A172 (cell line): ENCODE data around the gene CARD11. TPM values are rescaled to one million over a fixed set of nuclear protein-coding genes. Genes with fewer than 3 reads are reported as not detected.
"Not testable (repeated sequence)": the region's sequence is repeated elsewhere in the genome, so short reads cannot be mapped to it uniquely, and the experiment has no call there.

Experiments used
- DNase-seq: peaks from one replicate; pipeline ENCODE4 v3.0.0-alpha.2; 2015; ENCODE audit warnings: low spot score
- total RNA-seq: library from RNA; depleted of rRNA; stranded (reverse); fragments of >200 nt; shearing (Covaris generic); gene quantifications from 2 replicates; pipeline ENCODE4 v1.2.3, GENCODE V29; 2014

Gene CARD11
- total RNA-seq, 1 experiment from 2014 or later = 23.0 TPM

GRCh38 chr7:2926120-2926895 is 117.4 kb downstream of the CARD11 start:
- no peak for DNase-seq

- DNase-seq = no peak
These were observed 118.5 kb downstream of the CARD11 start for GRCh38 chr7:2924866-2925840.

GRCh38 chr7:2923886-2924574 is 119.6 kb downstream of the CARD11 start:
- no peak for DNase-seq

GRCh38 chr7:2923291-2923781 is 120.3 kb downstream of the CARD11 start:
- no peak for DNase-seq

GRCh38 chr7:2922866-2923265 is 120.8 kb downstream of the CARD11 start:
- no peak for DNase-seq

GRCh38 chr7:2922348-2922691 is 121.3 kb downstream of the CARD11 start:
- DNase-seq = no peak

GRCh38 chr7:2921653-2922347 is 121.9 kb downstream of the CARD11 start:
- no peak for DNase-seq

- peak; percentile 48 for DNase-seq
These were observed 122.6 kb downstream of the CARD11 start for GRCh38 chr7:2920956-2921652.

GRCh38 chr7:2920480-2920879 is 123.2 kb downstream of the CARD11 start:
- DNase-seq = not testable (repeated sequence)

- DNase-seq = no peak
These were observed 123.6 kb downstream of the CARD11 start for GRCh38 chr7:2920041-2920440.

GRCh38 chr7:2919256-2919655 is 124.4 kb downstream of the CARD11 start:
- no peak for DNase-seq

- DNase-seq = no peak
These were observed 125.3 kb downstream of the CARD11 start for GRCh38 chr7:2918406-2918805.

- no peak for DNase-seq
These were observed 128.6 kb downstream of the CARD11 start for GRCh38 chr7:2915023-2915422.

- DNase-seq = no peak
These were observed 129.8 kb downstream of the CARD11 start for GRCh38 chr7:2913760-2914387.

GRCh38 chr7:2912684-2913439 is 130.8 kb downstream of the CARD11 start:
- DNase-seq = no peak

- no peak for DNase-seq
These were observed 132.2 kb downstream of the CARD11 start for GRCh38 chr7:2911466-2911865.

GRCh38 chr7:2909471-2910039 is 134.1 kb downstream of the CARD11 start:
- no peak for DNase-seq

- DNase-seq = no peak
These were observed 134.6 kb downstream of the CARD11 start for GRCh38 chr7:2909043-2909442.

- no peak for DNase-seq
These were observed 135.5 kb downstream of the CARD11 start for GRCh38 chr7:2908103-2908683.
